Measurements from ENCODE around the gene CYP2U1. TPM values are rescaled to one million over a fixed set of nuclear protein-coding genes. Genes with fewer than 3 reads are reported as not detected.

CYP2U1 gene
- total RNA-seq, 1 experiment from 2014 or later: 0.82 TPM

DNA sequence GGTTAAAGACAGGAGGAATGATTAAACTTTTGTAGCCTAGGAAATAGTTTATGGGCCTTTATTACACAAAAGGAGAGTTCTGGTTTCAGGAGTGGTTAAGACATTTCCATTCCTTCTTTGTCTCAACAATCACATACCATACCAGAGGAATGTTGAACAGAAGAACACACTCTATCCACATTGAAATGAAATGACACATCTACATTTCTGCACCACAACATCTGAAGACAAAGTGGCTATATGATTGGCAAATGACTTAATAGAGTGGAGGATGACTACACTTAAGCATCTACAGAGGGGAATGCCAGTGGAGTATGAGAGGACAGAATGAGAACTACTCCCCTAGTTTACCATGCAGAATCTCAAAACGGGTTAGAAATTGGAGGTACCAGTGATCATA is 8.0 kb downstream of the CYP2U1 start:
- Histone ChIP-seq H3K36me3 (ENCODE audit: insufficient read depth, low read length, poor library complexity, severe bottlenecking) (no peaks in the 10 kb centered on the region), H3K27ac (ENCODE audit: low read depth, low read length, poor library complexity, severe bottlenecking) (no peak overlapping the region), H3K4me3 (ENCODE audit: low read depth, low read length, poor library complexity, severe bottlenecking) (no peak overlapping the region), H3K27me3 (replicated peaks; ENCODE audit: insufficient read depth, low read depth, low read length, poor library complexity) (no peaks in the 10 kb centered on the region), H3K9me3 (ENCODE audit: low read depth, low read length, poor library complexity, severe bottlenecking) (no peaks in the 10 kb centered on the region), H3K4me1 (ENCODE audit: insufficient read depth, low read length, poor library complexity, severe bottlenecking) (no peaks in the 10 kb centered on the region)
- no peak for TF ChIP-seq EZH2 (IDR thresholded peaks at IDR 0.05; ENCODE audit: borderline replicate concordance, low read depth, low read length, poor library complexity, severe bottlenecking)
- TF ChIP-seq, protein P1, sequence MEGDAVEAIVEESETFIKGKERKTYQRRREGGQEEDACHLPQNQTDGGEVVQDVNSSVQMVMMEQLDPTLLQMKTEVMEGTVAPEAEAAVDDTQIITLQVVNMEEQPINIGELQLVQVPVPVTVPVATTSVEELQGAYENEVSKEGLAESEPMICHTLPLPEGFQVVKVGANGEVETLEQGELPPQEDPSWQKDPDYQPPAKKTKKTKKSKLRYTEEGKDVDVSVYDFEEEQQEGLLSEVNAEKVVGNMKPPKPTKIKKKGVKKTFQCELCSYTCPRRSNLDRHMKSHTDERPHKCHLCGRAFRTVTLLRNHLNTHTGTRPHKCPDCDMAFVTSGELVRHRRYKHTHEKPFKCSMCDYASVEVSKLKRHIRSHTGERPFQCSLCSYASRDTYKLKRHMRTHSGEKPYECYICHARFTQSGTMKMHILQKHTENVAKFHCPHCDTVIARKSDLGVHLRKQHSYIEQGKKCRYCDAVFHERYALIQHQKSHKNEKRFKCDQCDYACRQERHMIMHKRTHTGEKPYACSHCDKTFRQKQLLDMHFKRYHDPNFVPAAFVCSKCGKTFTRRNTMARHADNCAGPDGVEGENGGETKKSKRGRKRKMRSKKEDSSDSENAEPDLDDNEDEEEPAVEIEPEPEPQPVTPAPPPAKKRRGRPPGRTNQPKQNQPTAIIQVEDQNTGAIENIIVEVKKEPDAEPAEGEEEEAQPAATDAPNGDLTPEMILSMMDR (conservative IDR thresholded peaks at IDR 0.05; ENCODE audit: low read depth, low read length): no peak
- POLR2A ChIA-PET (ENCODE audit: low non-redundant PET): no interaction called here
- intact Hi-C loops (cut with micrococcal nuclease; ENCODE audit: unreplicated experiment): no loop called here
- no peak for DNase-seq (ENCODE audit: low spot score)
- CTCF ChIA-PET: no interaction called here
- BruUV-seq (replicated peaks): no TSS peak

DNA sequence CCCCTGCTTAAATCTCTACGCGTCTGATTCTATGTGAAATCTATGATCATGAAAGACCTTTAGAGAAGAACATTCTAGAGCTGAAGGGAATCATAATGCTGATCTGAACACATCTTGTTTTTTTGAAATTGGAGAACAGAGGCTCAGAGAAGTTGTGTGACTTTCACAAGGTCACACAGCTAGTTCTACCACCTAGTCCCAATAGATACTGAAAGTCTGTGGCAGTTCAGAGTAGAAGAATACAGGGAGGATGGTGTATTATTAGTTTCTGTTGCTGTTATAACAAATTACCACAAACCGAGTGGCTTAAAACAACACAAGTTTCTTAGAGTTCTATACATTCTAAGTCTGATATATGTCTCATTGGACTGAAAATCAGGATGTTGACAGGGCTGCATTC is 14.5 kb downstream of the CYP2U1 start:
- no peak for DNase-seq (ENCODE audit: low spot score)
- Histone ChIP-seq H3K36me3 (ENCODE audit: insufficient read depth, low read length, poor library complexity, severe bottlenecking) (no peaks in the 10 kb centered on the region), H3K27me3 (replicated peaks; ENCODE audit: insufficient read depth, low read depth, low read length, poor library complexity) (no peaks in the 10 kb centered on the region), H3K27ac (ENCODE audit: low read depth, low read length, poor library complexity, severe bottlenecking) (no peak overlapping the region), H3K9me3 (ENCODE audit: low read depth, low read length, poor library complexity, severe bottlenecking) (no peaks in the 10 kb centered on the region), H3K4me1 (ENCODE audit: insufficient read depth, low read length, poor library complexity, severe bottlenecking) (no peaks in the 10 kb centered on the region), H3K4me3 (ENCODE audit: low read depth, low read length, poor library complexity, severe bottlenecking) (no peak overlapping the region)
- BruUV-seq (replicated peaks): no TSS peak
- intact Hi-C loops (cut with micrococcal nuclease; ENCODE audit: unreplicated experiment): no loop called here
- POLR2A ChIA-PET (ENCODE audit: low non-redundant PET): no interaction called here
- TF ChIP-seq, protein P1 (conservative IDR thresholded peaks at IDR 0.05; ENCODE audit: low read depth, low read length): no peak
- no peak for TF ChIP-seq EZH2 (IDR thresholded peaks at IDR 0.05; ENCODE audit: borderline replicate concordance, low read depth, low read length, poor library complexity, severe bottlenecking)
- CTCF ChIA-PET: no interaction called here

DNA sequence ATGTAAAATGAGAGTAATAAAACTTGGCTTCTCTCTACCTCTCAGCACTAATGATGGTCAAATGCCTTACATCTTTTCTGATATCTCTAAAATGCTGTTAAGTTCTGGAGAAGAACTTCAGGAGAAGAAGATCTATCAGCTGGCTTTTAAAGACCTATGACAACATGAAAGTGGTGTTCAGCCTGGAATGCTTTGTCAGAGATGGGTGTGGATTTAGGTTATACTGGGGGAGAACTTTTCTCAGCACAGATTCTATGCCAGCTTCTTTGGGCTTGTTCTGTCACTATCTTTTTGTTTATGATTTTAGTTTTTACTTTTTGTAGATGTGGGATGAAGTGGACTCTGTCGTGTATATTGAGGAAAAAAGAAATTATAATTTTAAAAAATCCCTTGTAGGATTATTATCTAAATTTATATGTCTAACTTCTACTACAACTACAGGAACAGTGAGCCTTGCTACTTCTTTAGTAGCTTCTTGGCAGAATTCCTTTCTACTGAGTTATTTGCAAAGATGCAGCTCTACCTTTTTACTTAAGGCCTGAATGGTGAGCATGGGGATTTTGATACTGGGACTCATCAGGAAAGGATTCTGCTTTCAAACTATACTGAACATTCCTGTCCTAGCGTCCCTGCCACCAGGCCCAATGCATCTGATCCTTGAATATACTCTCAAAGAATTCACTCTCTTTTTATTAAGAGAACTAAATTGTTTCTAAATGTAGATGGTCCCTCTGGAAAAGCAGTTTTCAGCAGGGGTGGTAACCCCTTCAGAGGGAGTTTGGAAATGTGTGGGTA is 19.6 kb downstream of the CYP2U1 start:
- Histone ChIP-seq H3K36me3 (ENCODE audit: insufficient read depth, low read length, poor library complexity, severe bottlenecking) (no peaks in the 10 kb centered on the region), H3K27me3 (replicated peaks; ENCODE audit: insufficient read depth, low read depth, low read length, poor library complexity) (no peaks in the 10 kb centered on the region), H3K27ac (ENCODE audit: low read depth, low read length, poor library complexity, severe bottlenecking) (no peak overlapping the region), H3K9me3 (ENCODE audit: low read depth, low read length, poor library complexity, severe bottlenecking) (no peaks in the 10 kb centered on the region), H3K4me1 (ENCODE audit: insufficient read depth, low read length, poor library complexity, severe bottlenecking) (no peaks in the 10 kb centered on the region), H3K4me3 (ENCODE audit: low read depth, low read length, poor library complexity, severe bottlenecking) (no peak overlapping the region)
- POLR2A ChIA-PET (ENCODE audit: low non-redundant PET): no interaction called here
- TF ChIP-seq, protein P1 (conservative IDR thresholded peaks at IDR 0.05; ENCODE audit: low read depth, low read length): no peak
- TF ChIP-seq EZH2 (IDR thresholded peaks at IDR 0.05; ENCODE audit: borderline replicate concordance, low read depth, low read length, poor library complexity, severe bottlenecking): no peak
- BruUV-seq (replicated peaks): no TSS peak
- CTCF ChIA-PET: no interaction called here
- intact Hi-C loops (cut with micrococcal nuclease; ENCODE audit: unreplicated experiment): no loop called here
- DNase-seq (ENCODE audit: low spot score): no peak

Measured in A673 (cell line).